MM.1S (cell line): Measurements from ENCODE around the gene SURF1.

Experiments used
- CTCF ChIP-seq: fragments of 300-600 bp; sonication (generic); IDR thresholded peaks from 2 replicates; pipeline ENCODE4 v1.5.1; 2016; ENCODE audit warnings: antibody characterized with exemption, low read length, mixed read lengths
- EZH2 ChIP-seq: fragments of 300-600 bp; sonication (generic); optimal IDR thresholded peaks from 2 replicates; pipeline ENCODE3; 2017; ENCODE audit warnings: low read depth, mild to moderate bottlenecking, antibody characterized with exemption, low read length, mixed read lengths
- EZH2phosphoT487 ChIP-seq: fragments of 300-600 bp; sonication (generic); IDR thresholded peaks from 2 replicates; pipeline ENCODE4 v1.6.1; 2018; ENCODE audit warnings: antibody characterized with exemption, low read length

- TF ChIP-seq CTCF (no peak), EZH2 (no peak), EZH2phosphoT487 (no peak)
Measured at GRCh38 chr9:133379153-133380086, 23.1 kb upstream of the SURF1 start.
